IMR-90 (cell line): ENCODE results near the gene ZNF502. TPM values are rescaled to one million over a fixed set of nuclear protein-coding genes. Genes with fewer than 3 reads are reported as not detected.

Experiments
- ATAC-seq: fragments of 200-7000 bp; cut with Tn5 transposase; 2 replicates; pipeline ENCODE4 v1.9.1; 2020; ENCODE audit warnings: low read depth, mild to moderate bottlenecking, moderate library complexity
- BruUV-seq: library from RNA; stranded (reverse); fragments of 400-500 nt; replicated peaks from 2 replicates; lab custom pipeline; 2021; lab: Mats Ljungman, UMichigan
- CTCF ChIA-PET: fragments of 300-600 bp; formaldehyde crosslinking; extraction: SDS; loops from one replicate; lab custom pipeline; 2021; ENCODE audit warnings: antibody characterized with exemption; lab: Yijun Ruan, JAX
- POLR2A ChIA-PET: fragments of 300-600 bp; sonication (Branson Sonifier 250); formaldehyde crosslinking; loops from one replicate; lab custom pipeline; 2022; ENCODE audit warnings: antibody characterized with exemption; ENCODE audit not compliant: unreplicated experiment; lab: Charles Lee
- DNase-seq: peaks from one replicate; pipeline ENCODE4 v3.0.0; 2013
- H2AFZ ChIP-seq: replicated peaks from 2 replicates; pipeline ENCODE3; 2013; ENCODE audit warnings: low read length, mild to moderate bottlenecking; ENCODE audit not compliant: poor library complexity
- H2AK5ac ChIP-seq: 2 replicates; pipeline ENCODE4 v1.6.1; 2013; ENCODE audit warnings: low read depth, low read length, inconsistent platforms
- H2AK9ac ChIP-seq: replicated peaks from 2 replicates; pipeline ENCODE3; 2013; ENCODE audit warnings: mild to moderate bottlenecking, low read depth, low read length, moderate library complexity; ENCODE audit not compliant: poor library complexity
- H2BK120ac ChIP-seq: 2 replicates; pipeline ENCODE4 v1.6.1; 2013; ENCODE audit warnings: low read depth, low read length, inconsistent platforms
- H2BK15ac ChIP-seq: 3 replicates; pipeline ENCODE4 v1.6.1; 2013; ENCODE audit warnings: low read depth, low read length, inconsistent platforms
- H2BK20ac ChIP-seq: 2 replicates; pipeline ENCODE4 v1.6.1; 2013; ENCODE audit warnings: low read depth, mild to moderate bottlenecking, inconsistent platforms, low read length, moderate library complexity
- H2BK5ac ChIP-seq: 2 replicates; pipeline ENCODE4 v1.6.1; 2013; ENCODE audit warnings: mild to moderate bottlenecking, low read depth, low read length, inconsistent platforms; ENCODE audit not compliant: poor library complexity, severe bottlenecking
- H3K14ac ChIP-seq: replicated peaks from 2 replicates; pipeline ENCODE4 v1.6.1; 2013; ENCODE audit warnings: low read depth, low read length, inconsistent platforms
- H3K18ac ChIP-seq: 2 replicates; pipeline ENCODE4 v1.6.1; 2013; ENCODE audit warnings: low read depth, low read length, control low read depth
- H3K23ac ChIP-seq: 2 replicates; pipeline ENCODE4 v1.6.1; 2013; ENCODE audit warnings: low read depth, low read length, inconsistent platforms
- H3K27ac ChIP-seq: 2 replicates; pipeline ENCODE4 v1.5.1; 2013; ENCODE audit warnings: mild to moderate bottlenecking, control low read depth, low read length; ENCODE audit not compliant: insufficient read depth
- H3K27me3 ChIP-seq: 2 replicates; pipeline ENCODE4 v1.6.1; 2013; ENCODE audit warnings: low read length; ENCODE audit not compliant: control insufficient read depth, insufficient read depth
- H3K36me3 ChIP-seq: 2 replicates; pipeline ENCODE4 v1.6.1; 2013; ENCODE audit warnings: low read length, mixed read lengths; ENCODE audit not compliant: control insufficient read depth, insufficient read depth
- H3K4ac ChIP-seq: 2 replicates; pipeline ENCODE4 v1.6.1; 2013; ENCODE audit warnings: low read depth, low read length, inconsistent platforms
- H3K4me1 ChIP-seq: 2 replicates; pipeline ENCODE4 v1.6.1; 2013; ENCODE audit warnings: low read length, mixed read lengths; ENCODE audit not compliant: control insufficient read depth, insufficient read depth
- H3K4me2 ChIP-seq: 2 replicates; pipeline ENCODE4 v1.6.1; 2013; ENCODE audit warnings: low read depth, mild to moderate bottlenecking, control low read depth, low read length, moderate library complexity
- H3K4me3 ChIP-seq: 2 replicates; pipeline ENCODE4 v1.5.1; 2013; ENCODE audit warnings: low read depth, mild to moderate bottlenecking, control low read depth, low read length, moderate library complexity; ENCODE audit not compliant: insufficient read depth
- H3K56ac ChIP-seq: 2 replicates; pipeline ENCODE4 v1.6.1; 2013; ENCODE audit warnings: low read length, inconsistent platforms; ENCODE audit not compliant: insufficient read depth; ENCODE audit errors: extremely low read depth
- H3K79me1 ChIP-seq, 2 experiments: 2 replicates each; pipeline ENCODE4 v1.6.1; 2013; ENCODE audit warnings: low read length in 2 of 2, inconsistent platforms in 1 of 2, low read depth in 1 of 2
- H3K9ac ChIP-seq: 2 replicates; pipeline ENCODE4 v1.6.1; 2013; ENCODE audit warnings: low read depth, low read length, control low read depth
- H3K9me1 ChIP-seq: 2 replicates; pipeline ENCODE4 v1.6.1; 2013; ENCODE audit warnings: low read length, inconsistent platforms; ENCODE audit not compliant: insufficient read depth
- H3K9me3 ChIP-seq: 2 replicates; pipeline ENCODE4 v1.6.1; 2013; ENCODE audit warnings: low read length; ENCODE audit not compliant: control insufficient read depth, insufficient read depth
- H4K20me1 ChIP-seq: 2 replicates; pipeline ENCODE4 v1.6.1; 2013; ENCODE audit warnings: low read length, inconsistent platforms; ENCODE audit not compliant: insufficient read depth
- H4K5ac ChIP-seq: 2 replicates; pipeline ENCODE4 v1.6.1; 2013; ENCODE audit warnings: mild to moderate bottlenecking, low read depth, low read length, control low read depth
- H4K8ac ChIP-seq, 2 experiments: 2 replicates each; pipeline ENCODE4 v1.6.1; 2013; ENCODE audit warnings: low read depth in 2 of 2, low read length in 2 of 2, control low read depth in 1 of 2, inconsistent platforms in 1 of 2
- H4K91ac ChIP-seq: 2 replicates; pipeline ENCODE4 v1.6.1; 2013; ENCODE audit warnings: low read depth, low read length, inconsistent platforms; ENCODE audit not compliant: insufficient read depth
- CHD1 ChIP-seq: IDR thresholded peaks from 2 replicates; pipeline ENCODE4 v1.6.1; 2012; ENCODE audit warnings: low read depth, low read length, improper control_type of control experiment
- NFE2L2 ChIP-seq: fragments of 150-350 bp; IDR thresholded peaks from 2 replicates; pipeline ENCODE4 v1.6.1; 2016; ENCODE audit warnings: low read depth, mild to moderate bottlenecking, low read length
- POLR2A ChIP-seq: IDR thresholded peaks from 2 replicates; pipeline ENCODE4 v1.6.1; 2012; ENCODE audit warnings: mild to moderate bottlenecking, low read depth, low read length
- RAD21 ChIP-seq: IDR thresholded peaks from 2 replicates; pipeline ENCODE4 v1.6.1; 2012; ENCODE audit warnings: low read length, improper control_type of control experiment
- WGBS, 2 experiments: methylation state at CpG; one replicate each; pipeline versions ENCODE4 v1.1.5 to v1.1.7; 2013; ENCODE audit warnings: missing lambda C conversion rate in 2 of 2; ENCODE audit not compliant: insufficient read length in 1 of 2; ENCODE audit errors: extremely low coverage in 2 of 2; 5-methylcytosine and 5-hydroxymethylcytosine counted together
- dilution Hi-C: fragments of 300-500 bp; cut with HindIII; formaldehyde crosslinking; loops from one replicate; pipeline ENCODE4 v1.14.3; 2018; ENCODE audit warnings: low sequenced_read_pairs; ENCODE audit not compliant: unreplicated experiment
- in situ Hi-C: fragments of 300-500 bp; cut with MboI; formaldehyde crosslinking; loops from 3 replicates; pipeline ENCODE4 v1.14.3; 2019; ENCODE audit warnings: low sequenced_read_pairs, inconsistent platforms, mixed read lengths
- intact Hi-C: fragments of 100-400 bp; cut with micrococcal nuclease; formaldehyde crosslinking; loops from 2 replicates; pipeline ENCODE4 v1.10.0; 2022
- polyA plus RNA-seq, 3 experiments: library from polyadenylated mRNA; depleted of rRNA; stranded (reverse); fragments of >200 nt; gene quantifications; 2 replicates each; pipeline ENCODE4 v1.2.3, GENCODE V29; 2012; ENCODE audit warnings: low replicate concordance in 1 of 3
- total RNA-seq: library from RNA; depleted of rRNA; stranded (reverse); fragments of >200 nt; gene quantifications from 2 replicates; pipeline ENCODE4 v1.2.3, GENCODE V29; 2012

Gene ZNF502
- total and polyA plus RNA-seq, 2 of the 4 experiments (the other 2 are of a cell fraction), result 2.1 to 5.7 TPM

GRCh38 chr3:44734646-44735168, 22.2 kb downstream of the ZNF502 start:
- H3K4me3 ChIP-seq, result no peak overlapping the region
- no peak overlapping the region for H2AFZ ChIP-seq
- no CpG with 5 or more reads among the region's 3 CpGs for WGBS, 2 experiments
- H3K9me1 ChIP-seq, result no peaks in the 10 kb centered on the region
- no peak overlapping the region for H3K14ac ChIP-seq
- no peak overlapping the region for H3K4ac ChIP-seq
- dilution Hi-C loops (no loop called here), in situ Hi-C loops (no loop called here), intact Hi-C loops (no loop called here)
- H3K4me1 ChIP-seq, result no peaks in the 10 kb centered on the region
- no peak overlapping the region for H2BK15ac ChIP-seq
- H4K20me1 ChIP-seq, result no peaks in the 10 kb centered on the region
- no peak overlapping the region for H3K56ac ChIP-seq
- H4K91ac ChIP-seq, result no peak overlapping the region
- no peak overlapping the region for H4K8ac ChIP-seq
- DNase-seq, result no peak
- H3K27ac ChIP-seq, result no peak overlapping the region
- H2BK5ac ChIP-seq, result no peak overlapping the region
- H3K18ac ChIP-seq, result no peak overlapping the region
- ChIA-PET CTCF (no interaction called here), POLR2A (no interaction called here)
- no peak overlapping the region for H2AK5ac ChIP-seq
- H2AK9ac ChIP-seq, result no peak overlapping the region
- no peak overlapping the region for H2BK120ac ChIP-seq
- H2BK20ac ChIP-seq, result no peak overlapping the region
- ATAC-seq, result no peak
- no peak overlapping the region for H3K23ac ChIP-seq
- peaks cover 62% of the 10 kb centered on the region for H3K9me3 ChIP-seq
- BruUV-seq, result no TSS peak
- H3K4me2 ChIP-seq, result no peak overlapping the region
- H4K5ac ChIP-seq, result no peak overlapping the region
- peaks cover 8% of the 10 kb centered on the region for H3K36me3 ChIP-seq
- H3K27me3 ChIP-seq, result no peaks in the 10 kb centered on the region
- peaks cover 5 to 6% of the 10 kb centered on the region in 2 experiments; a peak in 2 of 4 replicates for H3K79me1 ChIP-seq
- TF ChIP-seq NFE2L2 (no peak), POLR2A (no peak), RAD21 (no peak), CHD1 (no peak)
- H3K9ac ChIP-seq, result no peak overlapping the region
